ENCODE results near the gene CGREF1. TPM values are rescaled to one million over a fixed set of nuclear protein-coding genes. Genes with fewer than 3 reads are reported as not detected.
"Not testable (repeated sequence)": the region's sequence is repeated elsewhere in the genome, so short reads cannot be mapped to it uniquely, and the experiment has no call there.

Gene CGREF1
- total RNA-seq, 1 experiment from 2014 or later: 0.37 TPM

GRCh38 chr2:27121906-27122305 lies 3.0 kb upstream of the CGREF1 start:
- Histone ChIP-seq H3K4me1 (replicated peaks; ENCODE audit: insufficient read depth) (no peaks in the 10 kb centered on the region), H2AFZ (no peak overlapping the region), H3K27me3 (ENCODE audit: insufficient read depth, low read depth) (peaks cover 53% of the 10 kb centered on the region), H3K4me2 (no peak overlapping the region), H3F3A (ENCODE audit: insufficient read depth, low read depth) (no peaks in the 10 kb centered on the region), H3K79me2 (ENCODE audit: low read depth) (no peaks in the 10 kb centered on the region), H3K9me2 (ENCODE audit: insufficient read depth) (no peaks in the 10 kb centered on the region), H3K9me3 (ENCODE audit: insufficient read depth, low read depth) (no peaks in the 10 kb centered on the region), H4K20me1 (ENCODE audit: insufficient read depth) (no peaks in the 10 kb centered on the region), H3K27ac (no peak overlapping the region), H3K4me3 (no peak overlapping the region), H3K36me3 (ENCODE audit: low read depth) (no peaks in the 10 kb centered on the region)
- no TSS peak for BruUV-seq (replicated peaks)
- CTCF ChIA-PET: no interaction called here
- no peak for DNase-seq
- intact Hi-C loops (cut with micrococcal nuclease; ENCODE audit: unreplicated experiment): no loop called here
- POLR2A ChIA-PET (ENCODE audit: unreplicated experiment): no interaction called here
- TF ChIP-seq EZH2 (IDR thresholded peaks at IDR 0.05; ENCODE audit: low read depth) (no peak), CTCF (conservative IDR thresholded peaks at IDR 0.05) (no peak)

GRCh38 chr2:27119330-27119670 lies 372 bp upstream of the CGREF1 start:
- CTCF ChIA-PET: interaction anchor here (0.6 kb wide), 1 partner anchor 161 kb away, joined by 4 read pairs; no protein-coding TSS in a partner anchor
- H3K36me3 ChIP-seq (ENCODE audit: low read depth); H3K27ac ChIP-seq; H3K4me3 ChIP-seq; H4K20me1 ChIP-seq (ENCODE audit: insufficient read depth); intact Hi-C loops (cut with micrococcal nuclease; ENCODE audit: unreplicated experiment); H3K4me1 ChIP-seq (replicated peaks; ENCODE audit: insufficient read depth); H3K9me3 ChIP-seq (ENCODE audit: insufficient read depth, low read depth); H2AFZ ChIP-seq; DNase-seq; H3F3A ChIP-seq (ENCODE audit: insufficient read depth, low read depth); BruUV-seq (replicated peaks); H3K9me2 ChIP-seq (ENCODE audit: insufficient read depth); H3K79me2 ChIP-seq (ENCODE audit: low read depth); POLR2A ChIA-PET (ENCODE audit: unreplicated experiment); H3K4me2 ChIP-seq: not testable (repeated sequence)
- H3K27me3 ChIP-seq (ENCODE audit: insufficient read depth, low read depth): peaks cover 52% of the 10 kb centered on the region

GRCh38 chr2:27117995-27118524 lies 868 bp downstream of the CGREF1 start:
- Histone ChIP-seq H3K27ac (no peak overlapping the region), H3K9me3 (ENCODE audit: insufficient read depth, low read depth) (no peaks in the 10 kb centered on the region), H4K20me1 (ENCODE audit: insufficient read depth) (no peaks in the 10 kb centered on the region), H3F3A (ENCODE audit: insufficient read depth, low read depth) (no peaks in the 10 kb centered on the region), H3K4me2 (no peak overlapping the region), H3K9me2 (ENCODE audit: insufficient read depth) (no peaks in the 10 kb centered on the region), H2AFZ (no peak overlapping the region), H3K4me1 (replicated peaks; ENCODE audit: insufficient read depth) (no peaks in the 10 kb centered on the region), H3K36me3 (ENCODE audit: low read depth) (no peaks in the 10 kb centered on the region), H3K79me2 (ENCODE audit: low read depth) (no peaks in the 10 kb centered on the region), H3K27me3 (ENCODE audit: insufficient read depth, low read depth) (peaks cover 40% of the 10 kb centered on the region), H3K4me3 (no peak overlapping the region)
- CTCF ChIA-PET: no interaction called here
- TF ChIP-seq EZH2 (IDR thresholded peaks at IDR 0.05; ENCODE audit: low read depth): no peak
- TF ChIP-seq CTCF (conservative IDR thresholded peaks at IDR 0.05): no peak
- intact Hi-C loops (cut with micrococcal nuclease; ENCODE audit: unreplicated experiment): no loop called here
- POLR2A ChIA-PET (ENCODE audit: unreplicated experiment): no interaction called here
- BruUV-seq (replicated peaks): no TSS peak
- no peak for DNase-seq

- Histone ChIP-seq H3K9me2 (ENCODE audit: insufficient read depth) (no peaks in the 10 kb centered on the region), H3K27ac (no peak overlapping the region), H3F3A (ENCODE audit: insufficient read depth, low read depth) (no peaks in the 10 kb centered on the region), H3K4me3 (no peak overlapping the region), H4K20me1 (ENCODE audit: insufficient read depth) (no peaks in the 10 kb centered on the region), H3K4me1 (replicated peaks; ENCODE audit: insufficient read depth) (no peaks in the 10 kb centered on the region), H3K9me3 (ENCODE audit: insufficient read depth, low read depth) (no peaks in the 10 kb centered on the region), H2AFZ (no peak overlapping the region), H3K79me2 (ENCODE audit: low read depth) (no peaks in the 10 kb centered on the region), H3K27me3 (ENCODE audit: insufficient read depth, low read depth) (peaks cover 16% of the 10 kb centered on the region), H3K4me2 (no peak overlapping the region), H3K36me3 (ENCODE audit: low read depth) (no peaks in the 10 kb centered on the region)
- DNase-seq: no peak
- intact Hi-C loops (cut with micrococcal nuclease; ENCODE audit: unreplicated experiment): no loop called here
- no TSS peak for BruUV-seq (replicated peaks)
- CTCF ChIA-PET: no interaction called here
- TF ChIP-seq CTCF (conservative IDR thresholded peaks at IDR 0.05) (no peak), EZH2 (IDR thresholded peaks at IDR 0.05; ENCODE audit: low read depth) (no peak)
- POLR2A ChIA-PET (ENCODE audit: unreplicated experiment): interaction anchor here (0.6 kb wide), 1 partner anchor 147 kb away, joined by 3 read pairs; no protein-coding TSS in a partner anchor
Measured at GRCh38 chr2:27115519-27115918, 3.4 kb downstream of the CGREF1 start.

- H3K9me3 ChIP-seq (ENCODE audit: insufficient read depth, low read depth); DNase-seq; H2AFZ ChIP-seq; H3K9me2 ChIP-seq (ENCODE audit: insufficient read depth); H3K27me3 ChIP-seq (ENCODE audit: insufficient read depth, low read depth); H3F3A ChIP-seq (ENCODE audit: insufficient read depth, low read depth); H3K79me2 ChIP-seq (ENCODE audit: low read depth); H3K4me2 ChIP-seq; CTCF ChIA-PET; H4K20me1 ChIP-seq (ENCODE audit: insufficient read depth); H3K36me3 ChIP-seq (ENCODE audit: low read depth); intact Hi-C loops (cut with micrococcal nuclease; ENCODE audit: unreplicated experiment); H3K4me1 ChIP-seq (replicated peaks; ENCODE audit: insufficient read depth); H3K27ac ChIP-seq; BruUV-seq (replicated peaks); H3K4me3 ChIP-seq: not testable (repeated sequence)
- POLR2A ChIA-PET (ENCODE audit: unreplicated experiment): interaction anchor here (0.6 to 0.7 kb wide), 2 partner anchors 15 to 51 kb away, joined by 3 to 4 read pairs; no protein-coding TSS in a partner anchor
Measured at GRCh38 chr2:27111392-27112078, 7.4 kb downstream of the CGREF1 start.

All from PC-9 (cell line).